ENCODE data around the gene PLSCR4. TPM values are rescaled to one million over a fixed set of nuclear protein-coding genes. Genes with fewer than 3 reads are reported as not detected.

Gene PLSCR4
- total RNA-seq, 1 experiment from 2014 or later = 1.3 TPM

DNA sequence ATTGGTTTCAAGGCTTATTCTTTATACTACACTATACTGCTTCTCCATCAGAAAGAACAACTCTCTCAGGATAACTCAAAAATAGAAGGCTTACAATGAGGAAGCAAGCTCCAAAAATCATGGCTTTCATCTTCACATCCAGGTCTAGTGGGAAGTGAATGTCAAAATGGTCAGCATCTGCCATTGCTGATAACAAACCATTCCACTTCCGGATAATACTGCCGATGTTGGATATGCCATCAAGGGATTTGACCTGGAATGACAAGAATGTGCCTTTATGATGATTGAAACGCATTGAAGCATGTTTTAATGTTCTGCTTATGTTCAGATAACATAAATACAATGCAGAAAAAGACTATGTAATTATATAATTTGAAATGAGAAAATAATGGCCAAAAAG is 55.9 kb downstream of the PLSCR4 start:
- H3K4me1 ChIP-seq (ENCODE audit: insufficient read depth, low read length, poor library complexity, severe bottlenecking) = no peaks in the 10 kb centered on the region
- TF ChIP-seq EZH2 (IDR thresholded peaks at IDR 0.05; ENCODE audit: borderline replicate concordance, low read depth, low read length, poor library complexity, severe bottlenecking) = no peak
- no peak for TF ChIP-seq CTCF (conservative IDR thresholded peaks at IDR 0.05; ENCODE audit: low read depth, low read length)
- no peak overlapping the region for H3K4me3 ChIP-seq (ENCODE audit: low read depth, low read length, poor library complexity, severe bottlenecking)
- H3K27ac ChIP-seq (ENCODE audit: low read depth, low read length, poor library complexity, severe bottlenecking) = no peak overlapping the region
- ChIA-PET POLR2A (ENCODE audit: low non-redundant PET) (no interaction called here), CTCF (no interaction called here)
- H3K9me3 ChIP-seq (ENCODE audit: low read depth, low read length, poor library complexity, severe bottlenecking) = no peaks in the 10 kb centered on the region
- intact Hi-C loops (cut with micrococcal nuclease; ENCODE audit: unreplicated experiment) = no loop called here
- H3K36me3 ChIP-seq (ENCODE audit: insufficient read depth, low read length, poor library complexity, severe bottlenecking) = no peaks in the 10 kb centered on the region
- DNase-seq (ENCODE audit: low spot score) = no peak
- no TSS peak for BruUV-seq (replicated peaks)
- no peaks in the 10 kb centered on the region for H3K27me3 ChIP-seq (replicated peaks; ENCODE audit: insufficient read depth, low read depth, low read length, poor library complexity)

DNA sequence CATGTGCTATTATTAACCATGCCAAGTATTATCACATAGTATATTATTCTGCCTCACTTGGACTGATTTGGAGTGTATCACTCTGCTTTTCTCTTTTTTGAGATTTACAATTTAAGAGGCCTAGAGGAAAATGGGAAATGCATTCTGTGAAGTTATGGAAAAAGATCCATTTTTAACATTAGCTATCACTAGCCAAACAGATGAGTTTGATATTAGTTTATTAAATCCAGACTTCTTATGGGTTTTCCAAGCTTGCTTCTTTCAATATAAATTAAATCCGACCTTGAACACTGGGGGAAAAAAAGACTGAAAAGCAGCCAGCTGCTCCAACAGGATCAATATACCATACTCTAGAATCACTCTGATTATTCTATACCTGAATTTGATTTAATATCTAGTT is 59.9 kb downstream of the PLSCR4 start:
- Histone ChIP-seq H3K36me3 (ENCODE audit: insufficient read depth, low read length, poor library complexity, severe bottlenecking) (no peaks in the 10 kb centered on the region), H3K4me1 (ENCODE audit: insufficient read depth, low read length, poor library complexity, severe bottlenecking) (no peaks in the 10 kb centered on the region), H3K27ac (ENCODE audit: low read depth, low read length, poor library complexity, severe bottlenecking) (no peak overlapping the region), H3K4me3 (ENCODE audit: low read depth, low read length, poor library complexity, severe bottlenecking) (no peak overlapping the region), H3K9me3 (ENCODE audit: low read depth, low read length, poor library complexity, severe bottlenecking) (no peaks in the 10 kb centered on the region), H3K27me3 (replicated peaks; ENCODE audit: insufficient read depth, low read depth, low read length, poor library complexity) (no peaks in the 10 kb centered on the region)
- POLR2A ChIA-PET (ENCODE audit: low non-redundant PET) = no interaction called here
- no TSS peak for BruUV-seq (replicated peaks)
- DNase-seq (ENCODE audit: low spot score) = no peak
- TF ChIP-seq EZH2 (IDR thresholded peaks at IDR 0.05; ENCODE audit: borderline replicate concordance, low read depth, low read length, poor library complexity, severe bottlenecking) (no peak), CTCF (conservative IDR thresholded peaks at IDR 0.05; ENCODE audit: low read depth, low read length) (no peak)
- intact Hi-C loops (cut with micrococcal nuclease; ENCODE audit: unreplicated experiment) = no loop called here
- CTCF ChIA-PET = interaction anchor here (3.1 kb wide), 1 partner anchor 136 kb away, joined by 42 read pairs; no protein-coding TSS in a partner anchor

- ChIA-PET CTCF (interaction anchor here (0.7 to 3.2 kb wide), 10 partner anchors 9 to 1701 kb away, joined by 3 to 42 read pairs (median 4); no protein-coding TSS in a partner anchor), POLR2A (ENCODE audit: low non-redundant PET) (no interaction called here)
- BruUV-seq (replicated peaks) = no TSS peak
- Histone ChIP-seq H3K27ac (ENCODE audit: low read depth, low read length, poor library complexity, severe bottlenecking) (no peak overlapping the region), H3K4me3 (ENCODE audit: low read depth, low read length, poor library complexity, severe bottlenecking) (no peak overlapping the region), H3K4me1 (ENCODE audit: insufficient read depth, low read length, poor library complexity, severe bottlenecking) (peaks cover under 1% of the 10 kb centered on the region), H3K9me3 (ENCODE audit: low read depth, low read length, poor library complexity, severe bottlenecking) (no peaks in the 10 kb centered on the region), H3K36me3 (ENCODE audit: insufficient read depth, low read length, poor library complexity, severe bottlenecking) (no peaks in the 10 kb centered on the region), H3K27me3 (replicated peaks; ENCODE audit: insufficient read depth, low read depth, low read length, poor library complexity) (no peaks in the 10 kb centered on the region)
- intact Hi-C loops (cut with micrococcal nuclease; ENCODE audit: unreplicated experiment) = loop anchor here (1.0 kb wide), 1 partner anchor 138 kb away; no protein-coding TSS in a partner anchor
- peak; percentile 71 for DNase-seq (ENCODE audit: low spot score)
- peak; percentile 75 for TF ChIP-seq CTCF (conservative IDR thresholded peaks at IDR 0.05; ENCODE audit: low read depth, low read length)
- TF ChIP-seq EZH2 (IDR thresholded peaks at IDR 0.05; ENCODE audit: borderline replicate concordance, low read depth, low read length, poor library complexity, severe bottlenecking) = no peak
Observed at GRCh38 chr3:146189519-146190173, 61.3 kb downstream of the PLSCR4 start.
